ENCODE measurements around the gene ZNF91. TPM values are rescaled to one million over a fixed set of nuclear protein-coding genes. Genes with fewer than 3 reads are reported as not detected.
A peak's percentile ranks its signal among the peaks of the same experiment; 100 is the strongest.
"Not testable (repeated sequence)": the region's sequence is repeated elsewhere in the genome, so short reads cannot be mapped to it uniquely, and the experiment has no call there.

The ZNF91 gene
- total and polyA plus RNA-seq, 11 donors, result 9.5 to 302 (median 147) TPM

- TF ChIP-seq POLR2A (IDR thresholded peaks at IDR 0.05), result no peak
- TF ChIP-seq CTCF (IDR thresholded peaks at IDR 0.05), result no peak
- Histone ChIP-seq H3K9me3 (peaks cover 0 to 100% (median 34%) of the 10 kb centered on the region in 12 donors), H3K36me3 (peaks cover 0 to 38% (median 3%) of the 10 kb centered on the region in 9 donors), H3K4me3 (no peak overlapping the region), H3K4me1 (peaks cover 0 to 8% (median 0%) of the 10 kb centered on the region in 12 donors), H3K27ac (no peak overlapping the region), H3K27me3 (no peaks in the 10 kb centered on the region)
- DNase-seq (no peak), ATAC-seq (peak in 2 of 4 donors; percentile 32 to 49)
- intact Hi-C loops (cut with DNase I), result no loop called here
- 62 to 76% (median 71%) methylated on average over 5 of the region's 5 CpGs for WGBS, 4 donors
Observed at GRCh38 chr19:23343434-23344010, 51.7 kb downstream of the ZNF91 start.

- Histone ChIP-seq H3K36me3 (peaks cover 0 to 23% (median 0%) of the 10 kb centered on the region in 9 donors), H3K9me3 (peaks cover 0 to 51% (median 0%) of the 10 kb centered on the region in 12 donors)
Observed at GRCh38 chr19:23328211-23328610, 67.1 kb downstream of the ZNF91 start.

GRCh38 chr19:23321953-23322549 is 73.2 kb downstream of the ZNF91 start:
- Histone ChIP-seq H3K27me3 (no peaks in the 10 kb centered on the region), H3K36me3 (peaks cover 0 to 4% (median 0%) of the 10 kb centered on the region in 9 donors), H3K4me3 (no peak overlapping the region), H3K9me3 (peaks cover 0 to 19% (median 0%) of the 10 kb centered on the region in 12 donors), H3K4me1 (no peaks in the 10 kb centered on the region), H3K27ac (no peak overlapping the region)
- WGBS, 4 donors, result 80 to 87% (median 84%) methylated on average over 4 of the region's 4 CpGs
- TF ChIP-seq CTCF (IDR thresholded peaks at IDR 0.05), result no peak
- no peak for TF ChIP-seq POLR2A (IDR thresholded peaks at IDR 0.05)
- DNase-seq (no peak), ATAC-seq (peak in 2 of 4 donors; percentile 13 to 19)
- intact Hi-C loops (cut with DNase I), result loop anchor here in 7 of 10 donors (1.0 to 5.0 kb wide), 3 partner anchors 145 to 146 kb away; no protein-coding TSS in a partner anchor

More at GRCh38 chr19:23328211-23328610, 67.1 kb downstream of the ZNF91 start:
- intact Hi-C loops (cut with DNase I), result no loop called here
- Histone ChIP-seq H3K27me3 (no peaks in the 10 kb centered on the region), H3K4me3 (no peak overlapping the region), H3K27ac (no peak overlapping the region), H3K4me1 (no peaks in the 10 kb centered on the region)
- DNase-seq (no peak), ATAC-seq (no peak)
- TF ChIP-seq CTCF (IDR thresholded peaks at IDR 0.05) (no peak), POLR2A (IDR thresholded peaks at IDR 0.05) (no peak)

GRCh38 chr19:23321403-23321802 is 73.9 kb downstream of the ZNF91 start:
- H3K27ac ChIP-seq, H3K27me3 ChIP-seq, H3K4me1 ChIP-seq, DNase-seq, H3K4me3 ChIP-seq, H3K36me3 ChIP-seq: not testable (repeated sequence)
- H3K9me3 ChIP-seq, result peaks cover 0 to 15% (median 0%) of the 10 kb centered on the region in 12 donors
- intact Hi-C loops (cut with DNase I), result loop anchor here in 2 of 10 donors (5.0 kb wide), 1 partner anchor 146 kb away; no protein-coding TSS in a partner anchor
- ATAC-seq, result peak in 1 of 4 donors; percentile 7

- H3K27me3 ChIP-seq; H3K27ac ChIP-seq; H3K36me3 ChIP-seq; H3K4me3 ChIP-seq; H3K4me1 ChIP-seq; intact Hi-C loops (cut with DNase I); DNase-seq; ATAC-seq: not testable (repeated sequence)
- peaks cover 0 to 10% (median 0%) of the 10 kb centered on the region in 12 donors for H3K9me3 ChIP-seq
- 93 to 98% (median 94%) methylated on average over 3 of the region's 3 CpGs for WGBS, 4 donors
Observed at GRCh38 chr19:23319571-23319970, 75.7 kb downstream of the ZNF91 start.

- H3K36me3 ChIP-seq; intact Hi-C loops (cut with DNase I); H3K4me3 ChIP-seq; DNase-seq; H3K27ac ChIP-seq; H3K4me1 ChIP-seq; ATAC-seq; H3K27me3 ChIP-seq: not testable (repeated sequence)
- WGBS, 4 donors, result 96 to 100% (median 98%) methylated on average over 2 of the region's 2 CpGs
- peaks cover 0 to 10% (median 0%) of the 10 kb centered on the region in 12 donors for H3K9me3 ChIP-seq
Observed at GRCh38 chr19:23318941-23319340, 76.3 kb downstream of the ZNF91 start.
